Fibroblast of skin of abdomen (primary cell): Measurements from ENCODE around the gene SLC25A42.
A peak's percentile ranks its signal among the peaks of the same experiment; 100 is the strongest.
"Not testable (repeated sequence)": the region's sequence is repeated elsewhere in the genome, so short reads cannot be mapped to it uniquely, and the experiment has no call there.

Source experiments
- DNase-seq: peaks from one replicate; pipeline ENCODE4 v3.0.0-alpha.2; 2013

Gene SLC25A42

DNA sequence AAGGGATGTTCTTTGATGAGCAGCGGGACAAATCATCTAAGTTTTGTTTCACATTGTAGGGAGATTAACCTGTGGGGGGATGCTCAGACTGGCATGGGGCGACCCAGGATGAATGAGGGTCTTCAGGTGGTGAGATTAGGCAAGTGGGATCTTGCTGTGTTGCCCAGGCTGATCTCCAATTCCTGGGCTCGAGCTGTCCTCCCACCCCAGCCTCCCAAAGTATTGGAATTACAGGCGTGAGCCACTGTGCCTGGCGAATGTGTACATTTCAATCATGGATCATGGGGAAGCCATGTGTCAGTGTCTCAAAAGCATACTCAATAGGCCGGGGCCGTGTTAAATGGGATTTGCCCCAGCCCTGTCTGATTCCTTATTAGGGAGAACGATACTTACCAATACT is 8.1 kb downstream of the SLC25A42 start:
- no peak for DNase-seq

GRCh38 chr19:19074196-19074882 is 10.5 kb downstream of the SLC25A42 start:
- no peak for DNase-seq

DNA sequence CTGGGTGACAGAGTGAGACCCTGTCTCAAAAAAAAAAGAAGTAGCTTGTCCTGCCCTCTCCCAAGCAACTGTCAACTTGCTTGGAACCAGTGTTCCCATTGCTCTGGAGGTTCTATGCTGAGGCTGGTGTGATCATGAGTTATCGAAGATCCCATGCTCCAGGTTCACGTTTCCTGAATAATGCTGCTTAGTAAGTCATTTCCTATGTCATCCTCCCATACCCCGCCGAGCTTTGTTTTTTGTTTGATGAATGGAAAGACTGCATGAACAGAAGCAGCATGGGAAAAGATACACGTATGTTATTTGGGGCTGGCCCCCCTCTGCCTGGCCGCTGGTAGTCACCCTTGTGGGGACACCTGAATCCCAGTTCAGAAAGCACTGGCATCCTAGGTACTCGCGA is 11.3 kb downstream of the SLC25A42 start:
- no peak for DNase-seq

DNA sequence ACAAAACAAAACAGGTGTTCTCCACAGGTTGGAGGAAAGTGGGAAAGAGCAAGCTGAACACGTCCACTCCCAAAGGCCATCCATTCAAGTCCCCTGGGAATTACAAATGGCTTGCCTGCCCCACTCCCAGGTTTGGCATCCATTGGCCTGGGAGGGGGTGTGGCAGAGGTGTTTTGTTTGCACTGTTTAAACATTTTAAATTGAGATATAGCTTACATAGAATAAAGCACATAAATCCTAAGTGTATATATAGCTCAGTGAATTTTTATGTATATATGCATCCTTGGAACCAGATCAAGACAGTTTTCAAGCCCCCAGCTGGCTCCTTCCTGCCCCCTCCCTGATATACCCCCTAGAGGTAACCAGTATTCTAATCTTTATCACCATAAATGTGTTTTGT is 12.7 kb downstream of the SLC25A42 start:
- no peak for DNase-seq

DNA sequence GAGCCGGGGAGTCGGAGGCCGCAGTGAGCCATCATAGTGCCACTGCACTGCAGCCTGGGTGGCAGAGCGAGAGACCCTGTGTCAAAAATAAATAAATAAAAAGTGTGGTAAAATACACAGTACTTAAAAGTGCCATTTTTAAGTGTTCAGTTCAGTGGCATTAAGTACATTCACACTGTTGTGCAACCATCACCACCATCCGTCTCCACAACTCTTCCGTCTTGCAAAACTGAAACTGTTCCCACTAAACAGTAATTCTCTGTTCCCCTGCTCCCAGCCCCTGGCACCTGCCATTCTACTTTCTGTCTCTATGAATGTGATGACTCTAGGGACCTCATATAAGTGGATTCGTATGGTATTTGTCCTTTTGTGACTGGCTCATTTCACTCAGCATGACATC is 13.3 kb downstream of the SLC25A42 start:
- DNase-seq, result no peak

DNA sequence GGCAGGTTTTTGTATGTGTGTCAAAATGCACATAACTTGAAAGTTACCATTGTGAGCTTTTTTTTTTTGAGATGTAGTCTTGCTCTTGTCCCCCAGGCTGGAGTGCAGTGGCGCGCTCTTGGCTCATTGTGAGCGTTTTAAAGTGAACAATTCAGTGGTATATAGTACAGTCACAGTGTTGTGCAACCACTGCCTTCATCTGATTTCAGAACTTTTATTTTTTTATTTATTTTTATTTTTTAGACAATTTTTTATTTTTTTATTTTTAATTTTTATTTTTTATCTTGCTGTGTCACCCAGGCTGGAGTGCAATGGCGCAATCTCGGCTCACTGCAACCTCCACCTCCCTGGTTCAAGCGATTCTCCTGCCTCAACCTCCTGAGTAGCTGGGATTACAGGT is 15.0 kb downstream of the SLC25A42 start:
- DNase-seq, result no peak

- DNase-seq, result no peak
These were observed 15.8 kb downstream of the SLC25A42 start for GRCh38 chr19:19079571-19079970.

DNA sequence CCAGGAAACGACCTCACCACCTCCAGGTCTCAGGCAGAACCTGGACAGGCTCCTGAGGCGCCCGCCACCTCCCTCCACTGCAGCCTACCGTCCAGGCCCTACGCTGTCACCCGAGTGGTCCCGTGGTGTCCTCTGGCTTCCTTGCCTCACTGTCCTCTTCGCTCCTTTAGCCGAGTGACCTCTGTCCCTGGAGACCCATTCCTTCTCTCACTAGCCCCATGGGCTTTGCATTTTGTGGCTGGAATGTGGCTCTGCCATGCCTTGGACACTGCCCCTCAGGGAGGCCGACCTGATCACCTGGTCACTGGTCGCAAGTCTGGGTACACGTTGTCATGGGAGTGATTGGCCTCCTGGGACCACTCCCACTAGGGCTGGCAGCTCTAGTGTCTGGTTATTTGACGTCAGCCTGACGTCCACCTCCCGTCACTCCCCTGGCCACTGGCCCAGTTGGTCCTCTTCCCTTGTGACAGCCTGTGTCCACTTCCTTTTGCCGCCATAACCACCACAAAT is 17.9 kb downstream of the SLC25A42 start:
- no peak for DNase-seq

DNA sequence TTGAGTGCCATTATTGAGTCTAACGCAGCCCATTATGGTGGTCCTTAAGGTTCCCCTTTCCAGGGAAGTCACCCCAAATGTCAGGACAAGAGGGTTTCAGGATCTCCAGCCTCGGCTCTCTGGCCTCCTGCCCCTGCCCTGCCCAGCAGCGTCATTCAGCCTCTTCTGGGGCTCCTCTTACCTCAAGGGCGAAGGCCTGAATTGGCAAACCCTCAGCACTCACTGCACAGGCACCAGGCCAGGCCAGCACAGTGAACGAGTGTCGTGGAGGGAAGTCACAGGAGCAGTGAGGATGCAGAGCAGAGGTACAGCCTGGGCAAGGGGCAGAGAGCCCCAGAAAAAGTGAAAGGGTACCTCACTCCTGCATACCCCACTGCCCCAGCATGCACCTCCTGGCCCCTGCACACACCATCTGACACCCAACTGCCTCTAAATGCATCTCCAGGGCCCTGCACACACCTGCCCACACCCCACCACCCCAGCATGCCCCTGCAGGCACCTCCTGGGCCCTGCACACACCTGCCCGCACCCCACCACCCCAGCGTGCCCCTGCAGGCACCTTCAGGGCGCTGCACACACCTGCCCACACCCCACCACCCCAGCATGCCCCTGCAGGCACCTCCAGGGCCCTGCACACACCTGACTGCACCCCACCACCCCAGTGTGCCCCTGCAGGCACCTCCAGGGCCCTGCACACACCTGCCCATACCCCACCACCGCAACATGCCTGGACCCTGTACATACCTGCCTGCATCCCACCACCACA is 19.8 kb downstream of the SLC25A42 start:
- DNase-seq, result no peak

DNA sequence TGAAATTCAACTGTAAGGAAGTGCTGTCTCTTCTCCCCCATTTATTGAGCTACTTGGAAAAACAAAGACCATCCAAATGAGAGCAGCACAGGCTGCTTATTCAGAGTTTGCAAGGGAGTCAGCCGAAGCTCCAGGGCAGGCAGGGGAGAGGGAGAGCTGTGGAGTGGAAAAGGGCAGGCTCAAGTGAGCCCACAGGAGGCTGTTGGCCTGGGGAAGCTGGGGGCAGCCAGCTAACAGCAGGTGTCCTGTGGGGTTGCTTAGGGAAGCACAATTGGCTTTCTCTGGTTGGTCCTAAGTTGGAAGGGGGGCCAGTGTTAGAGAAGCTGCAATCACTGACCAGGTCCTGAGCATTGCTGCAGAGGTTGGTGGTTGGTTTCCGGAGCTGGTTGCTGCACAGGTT is 23.9 kb downstream of the SLC25A42 start:
- DNase-seq, result no peak

DNA sequence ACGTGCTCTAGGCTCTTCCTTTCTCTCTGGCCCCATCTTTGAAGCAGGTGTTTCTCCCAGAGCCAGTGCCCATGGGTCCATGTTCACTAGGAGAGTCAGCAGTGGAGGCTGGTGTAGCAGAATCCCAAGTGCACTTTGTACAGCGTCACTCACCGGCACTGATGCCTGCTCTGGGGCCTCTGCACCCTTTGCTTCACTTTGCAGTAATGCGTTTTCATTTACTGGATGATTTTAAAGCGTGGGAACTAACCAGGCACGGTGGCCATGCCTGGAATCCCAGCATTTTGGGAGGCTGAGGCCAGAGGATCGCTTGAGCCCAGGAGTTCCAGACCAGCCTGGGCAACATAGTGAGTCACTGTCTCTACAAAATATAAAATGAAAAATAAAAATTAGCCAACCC is 30.7 kb downstream of the SLC25A42 start:
- DNase-seq, result no peak

DNA sequence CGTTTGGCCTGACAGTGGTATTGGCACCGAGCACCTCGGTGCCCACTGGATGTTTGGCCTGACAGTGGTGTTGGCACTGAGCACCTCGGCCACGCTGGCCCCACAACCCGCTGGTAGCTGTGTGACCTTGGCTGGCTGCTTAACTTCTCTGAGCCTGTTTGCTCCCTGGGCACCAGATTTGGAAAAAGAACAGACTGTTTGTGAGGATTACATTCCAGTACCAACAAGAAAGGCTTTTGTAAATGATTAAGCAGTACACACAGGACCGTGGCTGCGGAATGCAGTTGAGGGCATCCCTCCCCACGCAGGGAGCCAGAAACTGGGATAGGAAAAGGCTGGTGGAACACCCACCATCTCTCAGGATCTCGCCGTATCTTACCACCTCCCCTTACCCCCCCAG is 31.9 kb downstream of the SLC25A42 start:
- DNase-seq, result no peak

DNA sequence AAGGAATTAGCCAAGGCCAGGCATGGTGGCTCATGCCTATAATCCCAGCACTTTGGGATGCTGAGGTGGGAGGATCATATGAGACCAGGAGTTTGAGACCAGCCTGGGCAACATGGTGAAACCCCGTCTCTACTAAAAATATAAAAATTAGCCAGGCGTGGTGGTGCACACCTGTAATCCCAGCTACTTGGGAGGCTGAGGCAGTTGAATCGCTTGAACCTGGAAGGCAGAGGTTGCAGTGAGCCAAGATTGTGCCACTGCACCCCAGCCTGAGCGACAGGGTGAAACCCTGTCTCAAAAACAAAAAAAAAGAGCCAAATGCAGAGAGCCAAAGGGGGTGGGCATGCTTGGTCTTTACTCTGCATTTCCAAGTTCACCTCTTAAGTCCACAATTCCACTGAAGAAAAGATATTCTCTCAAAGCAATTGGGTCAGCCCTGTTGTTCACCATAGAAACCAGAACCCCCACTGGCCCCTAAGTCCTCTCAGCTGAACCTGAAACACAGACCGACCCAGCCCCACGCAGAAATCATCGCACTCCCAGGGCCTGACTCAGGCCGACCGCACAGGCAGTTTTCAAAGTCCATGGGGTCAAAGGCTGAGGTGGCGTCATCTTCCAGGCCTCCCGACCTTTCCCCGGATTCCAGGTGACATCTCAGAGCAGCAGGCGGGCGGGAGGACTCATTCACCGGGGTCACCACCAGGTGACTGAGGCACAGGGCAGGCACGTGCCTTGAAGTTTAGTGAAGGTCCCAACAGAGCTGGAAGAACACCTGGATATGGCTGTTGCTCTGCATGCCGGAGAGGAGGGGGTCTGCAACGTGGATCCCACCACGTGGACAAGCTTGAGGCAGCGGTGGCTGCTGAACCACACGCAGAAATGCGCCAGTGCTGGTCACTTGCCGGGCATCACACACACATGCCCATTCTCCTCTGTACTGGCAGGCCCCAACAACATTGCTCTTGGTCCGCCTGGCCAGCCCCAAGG is 33.1 kb downstream of the SLC25A42 start:
- no peak for DNase-seq

GRCh38 chr19:19098084-19098702 is 34.4 kb downstream of the SLC25A42 start:
- no peak for DNase-seq

DNA sequence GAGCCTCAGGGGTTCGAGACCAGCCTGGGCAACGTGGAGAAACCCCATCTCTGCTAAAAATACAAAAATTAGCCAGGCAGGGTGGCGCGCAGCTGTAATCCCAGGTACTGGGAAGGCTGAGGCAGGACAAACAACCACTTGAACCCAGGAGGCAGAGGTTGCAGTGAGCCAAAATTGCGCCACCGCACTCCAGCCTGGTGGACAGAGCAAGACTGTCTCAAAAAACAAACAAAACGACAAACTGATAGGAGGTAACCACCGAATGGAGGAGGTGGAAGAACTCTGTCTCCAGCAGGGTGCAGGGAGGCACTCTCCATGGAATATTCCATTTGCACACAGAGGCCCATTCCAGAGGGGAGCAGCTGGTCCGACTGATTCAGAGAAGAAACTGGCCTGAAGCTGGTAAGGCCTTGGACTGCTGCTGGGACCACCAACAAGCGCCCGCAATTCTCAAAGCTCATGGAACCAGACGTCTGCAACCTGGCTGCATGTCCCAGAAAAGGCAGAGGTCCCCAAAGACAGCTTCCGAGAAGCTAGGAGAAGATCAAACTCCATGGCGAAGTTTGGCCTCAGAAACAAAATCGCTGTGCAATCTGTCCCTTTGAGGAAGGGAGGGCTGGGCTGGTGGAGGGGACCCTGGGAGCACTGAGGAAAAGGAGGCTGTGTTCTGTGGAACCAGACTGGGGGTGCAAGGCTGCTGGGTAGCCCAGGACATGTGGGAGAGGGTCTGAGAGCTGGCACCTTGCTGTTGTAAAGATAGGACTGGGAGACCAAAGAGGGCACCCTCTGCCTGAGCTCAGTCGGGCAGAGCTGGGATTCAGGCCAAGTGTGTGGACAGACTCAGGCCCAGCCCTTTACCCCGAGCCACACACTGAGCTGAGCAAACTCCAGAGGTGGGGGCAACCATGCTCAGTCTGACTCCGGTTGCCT is 35.2 kb downstream of the SLC25A42 start:
- DNase-seq, result no peak

GRCh38 chr19:19101540-19101939 is 37.7 kb downstream of the SLC25A42 start:
- DNase-seq, result no peak

DNA sequence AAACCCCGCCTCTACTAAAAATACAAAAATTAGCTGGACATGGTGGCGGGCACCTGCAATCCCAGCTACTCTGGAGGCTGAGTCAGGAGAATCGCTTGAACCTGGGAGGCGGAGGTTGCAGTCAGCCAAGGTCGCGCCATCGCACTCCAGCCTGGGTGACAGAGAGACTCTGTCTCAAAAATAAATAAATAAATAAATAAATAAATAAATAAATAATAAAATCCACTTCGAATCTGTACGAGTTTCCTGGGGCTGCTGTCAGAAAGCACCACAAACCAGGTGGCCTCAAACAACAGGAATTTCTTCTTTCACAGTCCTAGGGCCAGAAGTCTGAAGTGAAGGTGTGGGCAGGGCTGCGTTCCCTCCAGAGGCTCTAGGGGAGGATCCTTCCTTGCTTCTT is 38.8 kb downstream of the SLC25A42 start:
- DNase-seq, result not testable (repeated sequence)

- DNase-seq, result no peak
These were observed 39.4 kb downstream of the SLC25A42 start for GRCh38 chr19:19103167-19103566.

DNA sequence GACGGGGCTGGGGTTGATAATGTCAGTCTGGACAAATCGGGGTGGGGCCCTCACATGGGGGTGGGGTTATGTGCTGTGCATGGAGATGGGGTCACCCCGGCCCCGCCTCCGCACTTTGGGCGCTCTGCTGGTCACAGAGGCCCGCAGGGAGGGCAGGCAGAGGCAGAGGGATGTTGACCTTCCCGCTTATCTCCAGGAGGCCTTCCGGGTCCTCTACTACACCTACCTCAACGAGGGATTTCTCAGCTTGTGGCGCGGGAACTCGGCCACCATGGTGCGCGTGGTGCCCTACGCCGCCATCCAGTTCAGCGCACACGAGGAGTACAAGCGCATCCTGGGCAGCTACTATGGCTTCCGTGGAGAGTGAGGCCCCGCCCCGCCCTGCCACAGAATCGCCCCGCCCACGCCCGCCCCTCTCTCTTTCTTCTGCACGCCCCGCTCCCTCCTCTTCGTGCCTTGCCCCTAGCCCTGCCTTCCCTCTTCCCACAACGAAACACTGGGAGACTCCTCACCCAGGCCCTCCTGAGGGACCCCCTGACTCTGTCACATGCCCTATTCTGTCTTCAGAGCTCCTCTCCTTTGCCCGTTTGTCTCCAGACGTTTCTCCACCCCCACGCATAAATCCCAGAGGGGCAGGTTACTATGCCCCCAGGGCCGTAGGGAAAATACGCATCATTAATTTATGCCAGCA is 41.7 kb downstream of the SLC25A42 start:
- DNase-seq, result peak; percentile 69

GRCh38 chr19:19106056-19106551 is 42.3 kb downstream of the SLC25A42 start:
- peak; percentile 21 for DNase-seq
